HG03139 (cell line): ENCODE results near the gene ZBTB43.

Source experiments
- ATAC-seq: cut with Tn5 transposase; IDR thresholded peaks from one replicate; pipeline ENCODE4 v1.9.1; 2021; ENCODE audit not compliant: unreplicated experiment

ZBTB43 gene

GRCh38 chr9:126885131-126885641 is 80.3 kb downstream of the ZBTB43 start:
- no peak for ATAC-seq

GRCh38 chr9:126886034-126886822 is 81.4 kb downstream of the ZBTB43 start:
- ATAC-seq, result no peak

GRCh38 chr9:126886897-126887296 is 82.1 kb downstream of the ZBTB43 start:
- ATAC-seq, result no peak
